ENCODE measurements around the gene UNC13A.

- peak in 5 of 6 experiments; percentile 46 to 70 (median 50) for TF ChIP-seq CTCF (IDR thresholded peaks at IDR 0.05)
- TF ChIP-seq POLR2A (IDR thresholded peaks at IDR 0.05) = no peak
Observed at GRCh38 chr19:17605761-17606589, 82.2 kb downstream of the UNC13A start.
